Activated T-helper 1 cell treated with Interleukin-2 at 50 U/mL for 16 hours (primary cell): ENCODE measurements around the gene CNR2.
A peak's percentile ranks its signal among the peaks of the same experiment; 100 is the strongest.
"Not testable (repeated sequence)": the region's sequence is repeated elsewhere in the genome, so short reads cannot be mapped to it uniquely, and the experiment has no call there.

Experiments
- DNase-seq: peaks from one replicate; pipeline ENCODE4 v3.0.0-alpha.2; 2020; ENCODE audit warnings: low read depth

The CNR2 gene

GRCh38 chr1:23882746-23883145 is 30.4 kb downstream of the CNR2 start:
- DNase-seq = no peak

- DNase-seq = no peak
These were observed 33.4 kb downstream of the CNR2 start for GRCh38 chr1:23879809-23880208.

- DNase-seq = no peak
These were observed 34.5 kb downstream of the CNR2 start for GRCh38 chr1:23878668-23879067.

GRCh38 chr1:23875382-23875781 is 37.8 kb downstream of the CNR2 start:
- DNase-seq = no peak

GRCh38 chr1:23872421-23872820 is 40.7 kb downstream of the CNR2 start:
- no peak for DNase-seq

- DNase-seq = no peak
These were observed 44.1 kb downstream of the CNR2 start for GRCh38 chr1:23869051-23869450.

GRCh38 chr1:23868557-23869016 is 44.6 kb downstream of the CNR2 start:
- no peak for DNase-seq

- DNase-seq = peak; percentile 94
These were observed 45.1 kb downstream of the CNR2 start, which contains the start of gene FUCA1 for GRCh38 chr1:23867895-23868556. Gene FUCA1, minus strand, starts transcription at chr1:23868290. Its CDS starts 4 bp downstream, at chr1:23868286.

GRCh38 chr1:23867542-23867894 is 45.6 kb downstream of the CNR2 start:
- DNase-seq = no peak

GRCh38 chr1:23865543-23865930 is 47.6 kb downstream of the CNR2 start:
- no peak for DNase-seq

GRCh38 chr1:23864801-23865542 is 48.2 kb downstream of the CNR2 start:
- no peak for DNase-seq

GRCh38 chr1:23862640-23863039 is 50.5 kb downstream of the CNR2 start:
- DNase-seq = no peak

- no peak for DNase-seq
These were observed 58.6 kb downstream of the CNR2 start for GRCh38 chr1:23854568-23854967.

- DNase-seq = not testable (repeated sequence)
These were observed 60.0 kb downstream of the CNR2 start for GRCh38 chr1:23853124-23853523.

GRCh38 chr1:23851406-23851805 is 61.8 kb downstream of the CNR2 start:
- not testable (repeated sequence) for DNase-seq

- DNase-seq = no peak
These were observed 64.2 kb downstream of the CNR2 start for GRCh38 chr1:23848673-23849616.

GRCh38 chr1:23847482-23848095 is 65.6 kb downstream of the CNR2 start:
- not testable (repeated sequence) for DNase-seq

- no peak for DNase-seq
These were observed 68.0 kb downstream of the CNR2 start for GRCh38 chr1:23845163-23845562.

GRCh38 chr1:23843644-23844043 is 69.5 kb downstream of the CNR2 start:
- DNase-seq = no peak

- DNase-seq = peak; percentile 62
These were observed 74.7 kb downstream of the CNR2 start for GRCh38 chr1:23838401-23838866.

GRCh38 chr1:23837908-23838307 is 75.3 kb downstream of the CNR2 start:
- no peak for DNase-seq

GRCh38 chr1:23836037-23836436 is 77.1 kb downstream of the CNR2 start:
- no peak for DNase-seq
